Jurkat, Clone E6-1 (cell line): ENCODE data around the gene TBL2. TPM values are rescaled to one million over a fixed set of nuclear protein-coding genes. Genes with fewer than 3 reads are reported as not detected.
"Not testable (repeated sequence)": the region's sequence is repeated elsewhere in the genome, so short reads cannot be mapped to it uniquely, and the experiment has no call there.

ENCODE experiments used
- DNase-seq: peaks from one replicate; pipeline ENCODE4 v3.0.0-alpha.2; 2011; ENCODE audit warnings: low read depth, low spot score
- H3K4me3 ChIP-seq: 2 replicates; pipeline ENCODE4 v1.5.1; 2011; ENCODE audit warnings: mild to moderate bottlenecking, low read length, control low read depth, moderate library complexity
- polyA plus RNA-seq: library from polyadenylated mRNA; unstranded; fragments of >200 nt; gene quantifications from one replicate; pipeline ENCODE4 v1.2.1, GENCODE V29; 2012; ENCODE audit warnings: missing spikeins; ENCODE audit not compliant: insufficient read length, insufficient read depth

The TBL2 gene, protein sequence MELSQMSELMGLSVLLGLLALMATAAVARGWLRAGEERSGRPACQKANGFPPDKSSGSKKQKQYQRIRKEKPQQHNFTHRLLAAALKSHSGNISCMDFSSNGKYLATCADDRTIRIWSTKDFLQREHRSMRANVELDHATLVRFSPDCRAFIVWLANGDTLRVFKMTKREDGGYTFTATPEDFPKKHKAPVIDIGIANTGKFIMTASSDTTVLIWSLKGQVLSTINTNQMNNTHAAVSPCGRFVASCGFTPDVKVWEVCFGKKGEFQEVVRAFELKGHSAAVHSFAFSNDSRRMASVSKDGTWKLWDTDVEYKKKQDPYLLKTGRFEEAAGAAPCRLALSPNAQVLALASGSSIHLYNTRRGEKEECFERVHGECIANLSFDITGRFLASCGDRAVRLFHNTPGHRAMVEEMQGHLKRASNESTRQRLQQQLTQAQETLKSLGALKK
- 22.8 TPM for polyA plus RNA-seq

DNA sequence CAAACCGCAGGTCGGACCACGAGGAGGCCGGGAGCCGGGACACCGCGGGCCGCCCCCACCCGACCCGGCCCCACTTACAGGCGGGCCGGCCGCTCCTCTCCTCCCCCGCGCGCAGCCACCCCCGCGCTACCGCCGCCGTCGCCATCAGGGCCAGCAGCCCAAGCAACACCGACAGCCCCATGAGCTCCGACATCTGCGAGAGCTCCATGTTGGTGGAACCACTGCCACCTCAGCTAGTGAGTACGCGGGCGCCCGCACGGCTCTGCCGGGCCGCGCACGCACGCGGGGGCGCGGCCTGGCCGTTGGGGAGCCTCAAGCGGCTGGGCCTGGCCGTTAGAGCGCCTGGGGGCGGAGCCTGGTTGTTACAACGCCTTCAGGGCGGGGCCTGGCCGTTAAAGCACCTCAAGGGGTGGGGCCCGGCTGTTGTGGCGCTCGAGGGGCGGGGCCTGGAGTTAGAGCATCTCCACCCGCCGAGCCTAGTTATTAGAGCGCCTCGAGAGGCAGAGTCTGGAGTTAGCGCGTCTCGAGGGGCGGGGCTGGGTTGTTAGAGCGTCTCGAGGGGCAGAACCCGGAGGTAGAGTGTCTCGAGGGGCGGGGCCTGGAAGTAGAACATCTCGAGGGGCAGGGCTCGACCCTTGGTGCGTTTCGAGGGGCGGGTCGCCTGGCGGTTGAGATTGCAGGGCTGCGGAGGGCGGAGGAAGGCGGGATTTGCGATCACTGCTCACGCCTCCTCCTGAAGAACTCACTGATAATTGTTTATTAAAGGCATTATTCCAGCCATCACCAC is at the start of gene TBL2:
Gene TBL2, minus strand, starts transcription at position 238 of the 787 bp plus-strand sequence. Its CDS starts 30 bp downstream, at position 208.
- peak; percentile 97 for DNase-seq
- peak within 1 kb of the TSS; percentile 75 for H3K4me3 ChIP-seq

DNA sequence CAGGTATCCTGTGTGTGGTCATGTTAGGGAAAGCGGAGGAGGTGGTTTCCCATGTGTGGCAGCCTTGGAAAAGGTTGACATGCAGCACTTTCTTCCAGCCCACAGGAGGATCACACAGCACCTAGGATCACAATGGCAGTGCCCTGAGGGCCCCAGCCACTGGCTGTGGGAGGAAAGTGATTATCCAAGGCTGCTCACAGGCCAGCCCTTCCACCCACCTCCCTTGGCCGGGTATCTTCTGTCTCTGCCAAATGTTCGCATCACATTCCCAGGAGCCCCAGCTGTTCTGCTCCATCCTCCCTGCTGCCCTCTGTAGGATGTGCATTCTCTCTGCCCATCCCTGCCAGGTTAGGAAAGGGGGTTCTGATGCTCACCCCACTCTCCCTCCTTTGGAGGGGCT is 48.4 kb upstream of the TBL2 start:
- DNase-seq: no peak
- no peak overlapping the region for H3K4me3 ChIP-seq

DNA sequence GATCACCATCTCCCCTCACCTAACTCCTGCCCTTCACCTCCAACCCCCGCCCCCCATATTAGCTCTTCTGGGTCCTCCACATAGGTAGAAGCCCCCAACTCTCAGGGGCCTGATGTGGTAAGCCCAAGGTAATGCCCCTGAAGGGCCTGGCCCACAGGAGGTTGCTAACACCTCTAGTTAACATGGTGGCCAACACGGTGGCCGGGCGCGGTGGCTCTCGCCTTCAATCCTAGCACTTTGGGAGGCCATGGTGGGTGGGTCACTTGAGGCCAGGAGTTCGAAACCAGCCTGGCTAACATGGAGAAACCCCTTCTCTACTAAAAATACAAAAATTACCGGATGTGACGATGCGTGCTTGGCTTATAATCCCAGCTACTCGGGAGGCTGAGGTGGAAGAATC is 46.9 kb upstream of the TBL2 start:
- no peak for DNase-seq
- no peak overlapping the region for H3K4me3 ChIP-seq

DNA sequence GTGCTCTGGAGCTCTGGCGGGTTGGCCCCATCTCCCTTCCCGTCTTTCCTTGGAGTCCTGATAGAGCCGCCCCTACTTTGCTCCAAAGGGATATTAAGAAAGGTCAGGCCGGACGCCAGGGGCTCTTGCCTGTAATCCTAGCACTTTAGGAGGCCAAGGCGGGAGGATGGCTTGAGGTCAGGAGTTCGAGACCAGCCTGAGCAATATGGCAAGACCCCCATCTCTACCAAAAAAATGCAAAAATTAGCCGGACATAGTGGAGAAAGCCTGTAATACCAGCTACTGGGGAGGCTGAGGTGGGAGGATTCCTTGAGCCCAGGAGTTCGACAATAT is 46.3 kb upstream of the TBL2 start:
- no peak for DNase-seq
- H3K4me3 ChIP-seq: no peak overlapping the region

DNA sequence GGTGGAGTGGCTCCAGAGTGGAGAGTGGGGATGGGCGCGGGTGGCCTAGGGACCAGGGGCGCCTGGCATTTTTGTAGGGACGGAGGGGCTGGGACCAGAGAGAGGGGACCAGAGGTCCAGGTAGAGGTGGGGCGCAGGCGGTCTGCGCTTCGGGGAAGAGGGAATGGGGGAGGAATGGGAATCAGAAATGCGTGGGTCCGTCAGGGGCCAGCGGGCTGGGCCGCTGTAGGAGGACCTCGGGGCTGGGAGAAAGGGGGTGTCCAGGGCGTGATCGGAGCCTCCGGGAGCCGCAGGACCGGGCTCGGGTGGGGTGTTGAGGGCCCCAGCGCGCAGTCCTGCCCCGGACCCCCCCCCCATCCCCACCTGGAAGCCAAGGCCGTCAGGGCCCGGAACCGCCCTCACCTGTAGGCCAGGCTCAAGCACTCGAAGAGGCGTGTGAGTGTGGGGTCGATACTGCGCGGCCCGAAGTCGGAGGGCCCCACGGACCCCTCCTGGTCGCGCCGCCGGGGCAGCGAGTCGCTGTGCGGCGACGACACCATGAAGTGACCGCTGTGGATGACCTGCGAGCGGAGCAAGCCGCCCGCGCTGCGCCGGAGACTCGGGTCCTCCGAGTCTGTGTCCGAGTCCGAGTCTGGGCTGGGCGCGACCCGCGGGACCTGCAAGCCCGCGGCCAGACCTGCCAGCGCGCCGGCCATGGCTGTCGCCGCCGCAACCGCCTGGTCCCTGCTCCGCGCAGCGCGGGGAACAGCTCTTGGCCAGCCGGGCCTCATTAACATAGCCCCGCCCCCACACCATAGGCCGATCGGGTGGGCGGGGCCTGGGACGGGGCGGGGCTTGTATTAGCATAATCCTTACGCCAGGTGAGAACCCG is 45.7 kb upstream of the TBL2 start, which contains the start of gene MLXIPL:
Gene MLXIPL, minus strand, starts transcription at position 725 of the 871 bp plus-strand sequence. Its CDS starts 30 bp downstream, at position 695.
- H3K4me3 ChIP-seq: no peak within 1 kb of the TSS
- no peak for DNase-seq

DNA sequence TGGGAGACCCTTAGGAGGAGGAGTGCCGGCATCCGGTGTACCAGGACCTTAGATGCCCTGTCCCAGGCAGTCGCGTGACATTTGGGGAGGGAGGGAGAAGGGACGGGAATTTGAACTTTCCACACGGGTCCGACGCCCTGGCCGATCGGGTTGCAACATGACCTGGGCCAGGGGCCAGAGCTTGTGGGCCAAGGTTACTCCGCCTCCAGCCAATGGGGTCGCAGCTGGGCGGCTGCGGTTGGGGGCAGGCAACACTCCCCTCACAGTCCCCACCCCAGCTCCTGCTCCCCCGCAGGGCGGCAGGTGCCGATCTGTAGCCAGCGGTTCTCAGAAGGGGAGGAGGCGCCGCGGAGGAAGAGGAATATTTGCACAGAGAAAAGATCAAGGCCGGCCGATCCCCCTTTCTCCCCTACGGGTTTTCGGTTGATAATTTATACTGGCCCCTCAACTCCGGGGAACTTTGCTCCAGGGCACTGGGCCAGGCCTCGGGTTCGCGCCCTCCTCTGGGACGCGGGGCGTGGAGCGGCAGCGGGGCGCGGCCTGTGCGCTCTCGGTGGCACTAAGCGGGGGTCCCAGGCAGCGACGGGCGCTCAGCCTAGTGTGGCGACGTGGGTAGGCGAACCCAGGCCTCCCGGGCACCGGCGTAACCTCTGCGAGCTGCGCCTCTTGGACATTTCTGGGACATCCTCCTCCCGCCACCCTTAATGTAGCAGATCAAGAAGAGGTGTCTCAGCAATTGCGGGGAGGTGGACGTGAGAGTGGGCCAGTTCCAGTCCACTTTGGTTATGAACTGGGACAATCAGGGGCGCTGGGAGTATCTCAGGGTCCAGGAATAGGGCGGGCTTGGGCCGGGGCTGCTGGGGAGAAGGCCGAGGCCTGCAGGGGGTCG is 44.8 kb upstream of the TBL2 start:
- no peak for DNase-seq
- no peak overlapping the region for H3K4me3 ChIP-seq

DNA sequence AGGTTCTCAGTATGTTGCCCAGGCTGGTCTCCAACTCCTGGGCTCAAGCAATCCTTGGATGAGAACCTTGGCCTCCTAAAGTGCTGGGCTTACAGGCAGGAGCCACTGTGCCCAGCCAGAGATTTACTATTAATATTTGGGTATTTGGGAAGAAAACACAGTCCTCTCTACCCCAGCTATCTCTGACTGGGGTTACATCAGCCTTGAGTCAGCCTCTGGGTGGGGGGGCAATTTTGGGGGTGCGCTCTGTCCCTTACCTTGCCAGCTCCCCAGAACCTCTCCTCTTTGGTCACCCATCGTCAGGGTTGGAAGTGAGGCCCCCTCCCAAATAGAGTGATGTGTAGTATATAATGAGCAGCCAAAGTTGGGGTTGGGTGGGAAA is 44.1 kb upstream of the TBL2 start:
- DNase-seq: no peak
- no peak overlapping the region for H3K4me3 ChIP-seq

DNA sequence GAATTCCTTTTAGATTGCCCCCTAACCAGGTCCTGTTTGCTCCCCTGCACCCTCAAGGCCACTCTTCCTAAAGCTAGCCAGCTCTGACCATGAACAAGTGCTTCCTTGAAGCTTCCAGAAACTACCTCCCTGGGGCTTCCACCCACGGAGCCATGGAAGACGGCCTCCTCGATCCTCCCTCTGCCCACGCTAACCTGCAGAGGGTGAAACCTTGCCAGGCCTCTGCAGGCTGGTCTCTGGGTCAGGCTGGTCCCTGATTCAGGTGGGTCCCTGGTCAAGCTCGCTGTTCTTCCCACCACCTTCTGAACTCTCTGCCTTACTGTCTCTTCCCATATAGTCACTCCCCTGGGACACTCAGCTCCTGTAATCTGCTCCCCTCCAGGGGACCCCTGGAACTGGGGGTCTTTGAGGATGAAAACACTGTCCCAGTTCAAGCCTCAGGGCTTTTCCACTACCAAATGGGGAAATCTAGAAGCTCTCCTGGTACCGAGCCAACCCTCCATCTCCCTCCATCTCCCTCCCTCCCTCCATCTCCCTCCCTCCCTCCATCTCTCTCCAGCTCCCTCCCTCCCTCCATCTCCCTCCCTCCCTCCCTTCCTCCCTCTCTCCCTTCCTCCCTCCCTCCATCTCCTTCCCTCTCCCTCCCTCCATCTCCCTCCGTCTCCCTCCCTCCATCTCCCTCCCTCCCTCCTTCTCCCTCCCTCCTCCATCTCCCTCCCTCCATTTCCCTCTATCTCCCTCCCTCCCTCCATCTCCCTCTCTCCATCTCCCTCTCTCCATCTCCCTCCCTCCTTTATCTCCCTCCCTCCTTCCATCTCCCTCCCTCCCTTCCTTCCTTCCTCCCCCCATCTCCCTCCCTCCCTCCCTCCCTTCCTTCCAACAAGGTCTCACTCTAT is 43.0 kb upstream of the TBL2 start:
- no peak for DNase-seq
- H3K4me3 ChIP-seq: no peak overlapping the region

DNA sequence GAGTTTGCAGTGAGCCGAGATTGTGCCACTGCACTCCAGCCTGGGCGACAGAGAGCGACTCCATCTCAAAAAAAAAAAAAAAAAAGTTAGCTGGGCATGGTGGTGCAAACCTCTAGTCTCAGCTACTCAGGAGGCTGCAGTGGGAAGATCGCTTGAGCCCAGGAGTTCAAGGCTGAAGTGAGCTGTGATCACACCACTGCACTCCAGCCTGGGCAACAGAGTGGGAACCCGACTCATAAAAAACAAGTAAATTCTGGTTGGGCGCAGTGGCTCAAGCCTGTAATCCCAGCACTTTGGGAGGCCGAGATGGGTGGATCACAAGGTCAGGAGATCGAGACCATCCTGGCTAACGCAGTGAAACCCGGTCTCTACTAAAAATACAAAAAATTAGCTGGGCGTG is 41.0 kb upstream of the TBL2 start:
- DNase-seq, H3K4me3 ChIP-seq: not testable (repeated sequence)

DNA sequence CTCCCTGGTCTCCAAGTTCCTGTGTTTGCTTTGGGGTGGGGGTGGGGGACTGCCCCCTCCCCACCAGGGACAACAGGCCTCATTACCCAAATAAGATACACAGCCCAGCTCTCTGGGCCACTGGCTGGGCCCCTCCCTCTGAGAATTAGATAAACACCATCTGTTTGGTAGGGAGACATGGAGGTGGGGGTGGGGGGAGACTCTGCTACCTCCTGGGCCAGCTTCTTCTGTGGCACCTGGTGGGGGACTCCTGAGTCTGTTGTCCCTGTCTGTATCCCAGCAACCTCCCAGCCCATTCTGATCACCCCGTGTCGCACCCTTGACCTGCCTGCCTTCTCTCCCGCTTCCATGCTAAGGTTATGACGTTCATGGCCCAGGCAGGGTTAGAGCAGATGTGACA is 40.2 kb upstream of the TBL2 start:
- no peak overlapping the region for H3K4me3 ChIP-seq
- no peak for DNase-seq

DNA sequence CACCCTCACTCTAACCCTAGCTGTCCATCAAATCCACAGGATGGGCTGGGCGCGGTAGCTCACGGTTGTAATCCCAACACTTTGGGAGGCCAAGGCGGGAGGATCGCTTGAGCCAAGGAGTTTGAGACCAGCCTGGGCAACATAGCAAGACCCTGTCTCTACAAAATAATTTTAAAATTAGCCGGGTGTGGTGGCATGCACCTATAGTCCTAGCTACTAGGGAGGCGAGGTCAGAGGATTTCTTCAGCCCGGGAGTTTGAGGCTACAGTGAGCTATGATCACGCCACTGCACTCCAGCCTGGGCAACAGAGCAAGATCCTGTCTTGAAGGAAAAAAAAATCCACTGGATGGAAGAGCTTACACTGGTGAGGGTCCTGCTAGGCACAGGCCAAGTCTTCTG is 39.1 kb upstream of the TBL2 start:
- not testable (repeated sequence) for H3K4me3 ChIP-seq, DNase-seq

DNA sequence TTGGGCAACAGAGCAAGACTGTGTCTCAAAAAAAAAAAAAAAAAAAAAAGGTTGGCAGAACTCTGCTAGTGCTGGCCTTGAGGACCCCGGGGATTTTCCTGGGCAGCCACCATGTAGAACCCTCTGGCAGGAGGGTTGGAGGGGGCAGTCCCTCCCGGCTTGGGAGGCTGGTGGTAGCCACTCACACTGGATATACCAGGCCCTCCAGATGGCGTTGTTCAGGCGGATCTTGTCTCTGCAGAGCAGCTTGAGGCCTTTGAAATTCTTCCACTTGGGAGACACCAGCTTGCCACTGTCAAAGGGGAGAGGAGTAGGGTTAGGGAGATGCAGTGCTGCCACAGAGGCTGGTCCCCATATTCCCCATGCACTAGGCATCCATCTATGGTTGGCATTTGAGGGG is 37.5 kb upstream of the TBL2 start:
- no peak for DNase-seq
- H3K4me3 ChIP-seq: no peak overlapping the region

DNA sequence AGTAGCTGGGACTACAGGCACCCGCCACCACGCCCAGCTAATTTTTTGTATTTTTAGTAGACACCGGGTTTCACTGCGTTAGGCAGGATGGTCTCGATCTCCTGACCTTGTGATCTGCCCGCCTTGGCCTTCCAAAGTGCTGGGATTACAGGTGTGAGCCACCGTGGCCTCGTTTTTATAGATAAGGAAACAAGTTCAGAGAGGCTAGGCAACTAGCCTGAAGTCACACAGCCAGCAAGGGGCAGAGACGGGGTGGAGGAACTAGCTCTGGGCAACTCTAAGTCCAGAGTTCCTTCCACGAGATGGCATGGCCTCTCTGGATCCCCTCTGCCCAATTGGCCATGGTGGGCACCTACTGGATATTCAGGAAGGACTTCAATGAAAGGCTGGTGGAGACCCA is 36.6 kb upstream of the TBL2 start:
- not testable (repeated sequence) for H3K4me3 ChIP-seq, DNase-seq

DNA sequence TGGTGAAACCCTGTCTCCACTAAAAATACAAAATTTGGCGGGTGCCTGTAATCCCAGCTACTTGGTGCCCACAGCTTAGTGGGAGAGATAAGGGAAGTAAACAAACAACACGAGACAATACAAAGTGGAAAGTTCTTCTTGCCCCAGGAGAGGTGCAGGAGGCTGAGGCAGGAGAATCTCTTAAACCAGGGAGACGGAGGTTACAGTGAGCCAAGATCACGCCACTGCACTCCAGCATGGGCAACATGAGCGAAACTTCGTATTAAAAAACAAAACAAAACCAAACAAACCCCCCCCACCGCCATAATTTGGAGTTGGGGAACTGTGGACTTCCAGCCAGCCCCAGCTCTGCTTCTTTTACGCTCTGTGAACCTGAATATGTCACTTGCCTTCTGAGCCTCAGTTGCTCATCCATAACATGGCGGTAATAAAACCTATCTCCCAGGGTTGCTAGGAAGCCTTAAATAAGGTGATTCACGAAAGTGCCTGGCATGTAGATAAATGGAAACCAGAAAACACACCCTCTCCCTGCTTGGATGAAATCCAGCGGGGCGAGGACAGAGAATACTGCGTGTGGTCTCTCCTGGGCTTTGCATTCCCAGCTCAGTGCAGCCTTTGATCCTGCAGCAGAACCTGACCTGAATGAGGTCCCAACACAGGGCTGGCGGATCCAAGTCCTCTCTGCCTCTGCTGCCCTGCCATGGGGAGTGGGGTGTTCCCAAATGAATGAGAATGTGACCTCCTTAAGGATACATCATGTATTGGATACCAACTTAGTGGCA is 35.8 kb upstream of the TBL2 start:
- no peak overlapping the region for H3K4me3 ChIP-seq
- DNase-seq: no peak

DNA sequence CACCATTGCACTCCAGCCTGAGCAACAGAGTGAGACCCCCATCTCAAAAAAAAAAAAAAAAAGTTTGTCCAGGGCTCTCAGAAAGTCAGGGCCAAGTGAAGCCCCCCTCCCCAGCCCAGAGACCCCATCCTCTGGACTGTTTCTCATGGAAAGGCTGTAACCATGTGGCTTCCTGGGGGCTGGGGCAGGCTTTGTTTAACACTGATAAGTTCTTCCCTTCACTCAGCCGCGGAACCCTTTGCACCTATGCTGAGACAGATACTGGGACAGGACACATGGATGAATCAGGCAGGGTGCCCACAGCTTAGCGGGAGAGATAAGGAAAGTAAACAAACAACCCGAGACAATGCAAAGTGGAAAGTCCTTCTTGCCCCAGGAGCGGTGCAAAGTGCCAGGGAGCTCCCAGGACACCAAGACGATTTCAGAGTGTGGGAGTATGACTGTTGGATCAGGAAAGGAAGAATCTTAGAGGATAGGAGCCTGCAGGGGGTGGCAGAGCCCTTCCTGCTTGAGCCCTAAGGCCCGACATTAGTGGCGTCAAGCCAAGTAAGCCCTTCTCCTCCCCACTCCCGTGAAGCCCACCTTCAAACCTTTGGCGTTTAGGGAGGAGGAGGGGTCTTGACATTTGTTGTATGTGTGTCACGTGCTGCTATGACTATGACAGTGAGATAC is 34.4 kb upstream of the TBL2 start:
- no peak for DNase-seq

DNA sequence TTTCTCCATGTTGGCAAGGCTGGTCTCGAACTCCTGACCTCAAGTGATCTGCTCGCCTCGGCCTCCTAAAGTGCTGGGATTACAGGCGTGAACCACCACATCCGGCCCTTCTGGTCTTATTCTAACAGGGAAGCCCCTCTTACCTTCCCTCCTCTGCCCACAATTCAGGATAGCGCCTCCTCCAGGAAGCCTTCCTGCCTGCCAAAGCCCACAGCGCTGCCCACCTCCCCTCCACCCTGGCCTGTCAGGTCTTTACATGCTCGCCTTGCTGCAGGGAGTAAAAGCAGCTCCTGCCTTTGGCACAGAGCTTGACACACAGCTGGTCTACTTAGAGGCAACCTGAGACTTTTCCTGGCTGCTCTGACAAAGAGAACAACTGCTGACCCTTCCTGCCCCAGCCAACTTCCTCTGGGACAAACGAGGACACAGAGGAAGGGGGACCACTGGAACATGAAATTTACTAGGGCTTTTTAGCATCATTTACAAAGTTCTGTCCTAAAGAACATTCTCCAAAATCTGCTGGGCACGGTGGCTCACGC is 32.7 kb upstream of the TBL2 start:
- no peak overlapping the region for H3K4me3 ChIP-seq
- DNase-seq: no peak

More for the DNA sequence above, 34.4 kb upstream of the TBL2 start:
- H3K4me3 ChIP-seq: no peak overlapping the region
